Brain microvascular endothelial cell (primary cell): ENCODE results near the gene COL23A1.

Experiments
- DNase-seq: peaks from one replicate; pipeline ENCODE4 v3.0.0-alpha.2; 2020
- H3K27ac ChIP-seq: fragments of 250-450 bp; sonication (Bioruptor Pico); 2 replicates; pipeline ENCODE4 v1.5.1; 2020; ENCODE audit warnings: mild to moderate bottlenecking, moderate library complexity
- H3K27me3 ChIP-seq: fragments of 250-450 bp; sonication (Bioruptor Pico); replicated peaks from 2 replicates; pipeline ENCODE4 v1.5.1; 2020; ENCODE audit warnings: mild to moderate bottlenecking
- H3K36me3 ChIP-seq: fragments of 250-450 bp; sonication (Bioruptor Pico); replicated peaks from 2 replicates; pipeline ENCODE4 v1.5.1; 2020; ENCODE audit warnings: mild to moderate bottlenecking
- H3K4me3 ChIP-seq: 2 replicates; pipeline ENCODE4 v1.5.1; 2011; ENCODE audit warnings: low read depth, mild to moderate bottlenecking, control low read depth, low read length, moderate library complexity
- in situ Hi-C: cut with HindIII; loops from 2 replicates; pipeline ENCODE4 v1.10.0; 2017; ENCODE audit warnings: low sequenced_read_pairs, low pct_ligation_motif_present
- TF ChIP-seq, protein P1 (sequence below): IDR thresholded peaks from 2 replicates; pipeline ENCODE4 v1.5.1; 2011; ENCODE audit warnings: low read depth, mild to moderate bottlenecking, moderate library complexity, low read length, control low read depth, inconsistent platforms; ENCODE audit errors: missing control alignments

The COL23A1 gene

DNA sequence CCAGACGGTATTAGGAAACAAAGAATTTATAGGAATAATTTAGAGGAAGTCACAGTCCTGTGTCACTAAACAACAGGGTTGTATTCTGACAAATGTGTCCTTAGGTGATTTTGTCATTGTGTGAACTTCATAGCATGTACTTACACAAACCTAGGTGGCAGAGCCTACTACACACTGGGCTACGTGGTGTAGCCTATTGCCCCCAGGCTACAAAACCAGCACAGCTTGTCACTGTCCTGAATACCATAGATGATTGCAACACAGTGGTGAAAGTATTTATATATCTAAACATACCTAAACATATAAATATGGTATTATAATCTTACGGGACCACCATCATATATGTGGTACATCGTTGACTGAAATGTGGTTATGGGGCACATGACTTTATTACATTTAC is 69.3 kb downstream of the COL23A1 start:
- TF ChIP-seq, protein P1, sequence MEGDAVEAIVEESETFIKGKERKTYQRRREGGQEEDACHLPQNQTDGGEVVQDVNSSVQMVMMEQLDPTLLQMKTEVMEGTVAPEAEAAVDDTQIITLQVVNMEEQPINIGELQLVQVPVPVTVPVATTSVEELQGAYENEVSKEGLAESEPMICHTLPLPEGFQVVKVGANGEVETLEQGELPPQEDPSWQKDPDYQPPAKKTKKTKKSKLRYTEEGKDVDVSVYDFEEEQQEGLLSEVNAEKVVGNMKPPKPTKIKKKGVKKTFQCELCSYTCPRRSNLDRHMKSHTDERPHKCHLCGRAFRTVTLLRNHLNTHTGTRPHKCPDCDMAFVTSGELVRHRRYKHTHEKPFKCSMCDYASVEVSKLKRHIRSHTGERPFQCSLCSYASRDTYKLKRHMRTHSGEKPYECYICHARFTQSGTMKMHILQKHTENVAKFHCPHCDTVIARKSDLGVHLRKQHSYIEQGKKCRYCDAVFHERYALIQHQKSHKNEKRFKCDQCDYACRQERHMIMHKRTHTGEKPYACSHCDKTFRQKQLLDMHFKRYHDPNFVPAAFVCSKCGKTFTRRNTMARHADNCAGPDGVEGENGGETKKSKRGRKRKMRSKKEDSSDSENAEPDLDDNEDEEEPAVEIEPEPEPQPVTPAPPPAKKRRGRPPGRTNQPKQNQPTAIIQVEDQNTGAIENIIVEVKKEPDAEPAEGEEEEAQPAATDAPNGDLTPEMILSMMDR = no peak
- Histone ChIP-seq H3K27me3 (no peaks in the 10 kb centered on the region), H3K27ac (no peak overlapping the region), H3K4me3 (no peak overlapping the region), H3K36me3 (no peaks in the 10 kb centered on the region)
- DNase-seq = no peak
- in situ Hi-C loops = no loop called here

DNA sequence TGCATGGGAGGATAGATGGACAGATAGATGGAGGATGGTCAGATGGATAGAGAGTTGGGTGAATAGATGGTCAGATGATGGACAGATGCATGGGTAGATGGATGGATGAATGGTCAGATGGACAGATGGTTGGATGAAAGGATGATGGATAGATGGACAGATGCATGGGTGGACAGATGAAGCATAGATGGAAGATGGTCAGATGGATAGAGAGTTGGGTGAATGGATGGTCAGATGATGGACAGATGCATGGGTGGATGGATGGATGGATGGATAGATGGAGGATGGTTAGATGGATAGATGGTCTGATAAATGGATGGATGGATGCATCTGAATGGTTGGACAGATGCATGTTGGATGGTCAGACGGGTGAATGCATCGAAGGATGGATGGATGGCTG is 70.4 kb downstream of the COL23A1 start:
- in situ Hi-C loops = no loop called here
- Histone ChIP-seq H3K27me3 (no peaks in the 10 kb centered on the region), H3K36me3 (no peaks in the 10 kb centered on the region), H3K4me3 (no peak overlapping the region), H3K27ac (no peak overlapping the region)
- DNase-seq = no peak
- TF ChIP-seq, protein P1 = no peak

DNA sequence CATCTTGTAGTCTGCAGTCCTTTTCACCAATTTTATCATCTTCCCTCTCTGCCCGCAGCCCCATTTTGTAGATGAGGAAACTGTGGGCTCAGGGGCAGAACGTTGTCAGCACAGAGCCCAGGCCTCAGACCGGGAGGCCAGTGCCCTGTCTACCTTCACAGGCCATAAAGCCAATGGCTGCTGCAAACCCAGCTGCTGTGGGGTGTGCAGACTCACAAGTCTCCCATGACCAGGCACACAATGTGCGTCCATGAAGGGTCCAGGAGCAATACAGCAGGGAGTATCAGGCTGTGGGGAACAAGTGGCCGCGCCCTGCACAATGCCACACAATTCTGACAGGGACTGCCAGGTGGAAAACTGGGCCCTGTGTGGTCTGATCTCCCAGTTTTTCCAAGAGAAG is 71.0 kb downstream of the COL23A1 start:
- TF ChIP-seq, protein P1 = no peak
- no peak overlapping the region for H3K4me3 ChIP-seq
- no peak for DNase-seq
- no peak overlapping the region for H3K27ac ChIP-seq
- in situ Hi-C loops = no loop called here
- H3K27me3 ChIP-seq = no peaks in the 10 kb centered on the region
- H3K36me3 ChIP-seq = no peaks in the 10 kb centered on the region

DNA sequence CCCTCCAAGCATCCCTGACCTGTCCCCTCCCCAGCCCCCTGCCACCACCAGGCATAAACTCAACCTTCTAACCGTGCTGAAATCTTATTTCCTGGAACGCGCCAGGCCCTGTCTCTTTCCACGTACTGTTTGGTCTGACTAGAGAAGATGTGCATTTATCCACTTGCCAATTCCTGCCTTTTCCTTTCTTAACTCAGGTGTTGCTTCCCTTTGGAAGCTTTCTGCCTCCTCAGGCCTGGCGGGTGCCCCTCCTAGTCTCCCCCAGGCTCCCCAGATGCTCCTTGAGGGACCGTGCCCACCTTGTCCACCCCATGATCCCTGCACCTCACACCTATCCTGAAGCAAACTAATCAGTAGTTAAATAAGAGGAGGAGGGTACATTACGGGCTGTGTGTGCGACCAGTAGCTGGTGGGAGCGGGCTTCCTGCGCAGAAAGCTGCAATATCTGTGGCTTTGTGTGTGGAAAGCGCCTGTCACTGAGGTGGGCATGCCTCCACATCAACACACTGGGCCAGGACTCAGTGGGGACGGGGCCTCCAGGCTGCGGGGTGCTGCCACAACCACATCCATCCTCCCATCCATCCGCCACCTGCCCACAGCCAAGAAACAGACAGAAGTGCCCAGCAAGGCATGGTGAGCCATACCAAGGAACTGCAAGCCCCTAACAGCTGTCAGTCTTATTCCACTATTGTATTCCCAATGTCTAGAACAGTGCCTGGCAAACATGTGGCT is 73.5 kb downstream of the COL23A1 start:
- in situ Hi-C loops = no loop called here
- Histone ChIP-seq H3K36me3 (no peaks in the 10 kb centered on the region), H3K27ac (no peak overlapping the region), H3K27me3 (no peaks in the 10 kb centered on the region), H3K4me3 (no peak overlapping the region)
- no peak for DNase-seq
- TF ChIP-seq, protein P1 = no peak

DNA sequence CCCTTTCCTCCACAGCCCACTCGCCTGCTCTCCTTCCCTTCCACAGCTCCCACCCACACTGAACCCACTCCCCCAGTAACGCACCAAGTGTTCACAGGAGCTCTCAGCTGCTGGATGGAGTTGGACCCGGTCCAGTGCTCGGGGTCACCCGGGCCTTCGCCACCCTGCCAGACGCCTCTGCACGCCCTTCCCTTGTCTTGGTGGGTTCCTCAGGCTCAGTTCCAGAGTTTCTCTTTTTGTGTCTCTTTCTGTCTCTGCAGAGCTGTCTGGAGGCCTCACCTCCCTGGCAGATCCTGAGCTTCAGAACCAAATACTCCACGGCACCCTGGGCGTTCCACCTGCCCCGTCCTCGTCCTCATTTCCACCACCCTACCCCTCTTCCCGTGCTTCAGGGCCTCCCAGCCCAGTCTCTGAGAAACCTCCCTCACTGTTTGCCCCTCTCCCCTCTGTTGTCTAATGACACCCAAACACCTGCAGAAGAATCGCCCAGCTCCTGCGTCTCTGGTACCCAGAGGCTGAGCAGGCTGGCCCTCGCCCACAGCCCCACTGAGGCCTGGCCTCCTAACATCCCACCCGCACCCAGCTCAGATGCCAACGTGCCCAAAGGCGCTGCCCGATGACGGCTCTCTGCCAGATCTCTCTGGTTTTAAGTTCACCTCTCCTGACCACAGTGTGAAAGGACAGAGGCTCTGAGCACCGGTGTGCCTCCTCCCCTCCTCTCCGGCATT is 74.3 kb downstream of the COL23A1 start:
- in situ Hi-C loops = no loop called here
- H3K36me3 ChIP-seq = no peaks in the 10 kb centered on the region
- no peak overlapping the region for H3K27ac ChIP-seq
- H3K27me3 ChIP-seq = no peaks in the 10 kb centered on the region
- no peak overlapping the region for H3K4me3 ChIP-seq
- TF ChIP-seq, protein P1 = no peak
- DNase-seq = no peak
